ENCODE data around the gene BEX3. TPM values are rescaled to one million over a fixed set of nuclear protein-coding genes. Genes with fewer than 3 reads are reported as not detected.

BEX3 gene
- total RNA-seq, 4 donors from 2014 or later = 121 to 211 (median 202) TPM

- 89 to 100% methylated on average over 4 to 8 of the region's 8 CpGs for WGBS, 2 donors
- Histone ChIP-seq H3K9me3 (no peaks in the 10 kb centered on the region), H3K36me3 (no peaks in the 10 kb centered on the region), H3K27ac (no peak overlapping the region), H3K4me3 (no peak overlapping the region), H3K4me1 (no peaks in the 10 kb centered on the region), H3K27me3 (peaks cover 0 to 10% of the 10 kb centered on the region in 2 donors)
- no peak for TF ChIP-seq POLR2A (IDR thresholded peaks at IDR 0.05)
- TF ChIP-seq CTCF (IDR thresholded peaks at IDR 0.05) = no peak
- TF ChIP-seq EP300 (IDR thresholded peaks at IDR 0.05) = no peak
- DNase-seq (ENCODE audit: low spot score in 2 of 2) = no peak
Observed at GRCh38 chrX:103413705-103414387, 37.5 kb downstream of the BEX3 start.

- Histone ChIP-seq H3K27me3 (peaks cover 0 to 5% of the 10 kb centered on the region in 2 donors), H3K36me3 (no peaks in the 10 kb centered on the region), H3K4me3 (no peak overlapping the region), H3K27ac (no peak overlapping the region), H3K4me1 (no peaks in the 10 kb centered on the region), H3K9me3 (no peaks in the 10 kb centered on the region)
- DNase-seq (ENCODE audit: low spot score in 2 of 2) = no peak
- TF ChIP-seq CTCF (IDR thresholded peaks at IDR 0.05) = no peak
- TF ChIP-seq EP300 (IDR thresholded peaks at IDR 0.05) = no peak
- TF ChIP-seq POLR2A (IDR thresholded peaks at IDR 0.05) = no peak
- 83 to 89% methylated on average over 7 of the region's 7 CpGs for WGBS, 2 donors
Observed at GRCh38 chrX:103414561-103414960, 38.2 kb downstream of the BEX3 start.

GRCh38 chrX:103415068-103415467 is 38.7 kb downstream of the BEX3 start:
- H3K27ac ChIP-seq = no peak overlapping the region
- TF ChIP-seq CTCF (IDR thresholded peaks at IDR 0.05) (no peak), EP300 (IDR thresholded peaks at IDR 0.05) (no peak), POLR2A (IDR thresholded peaks at IDR 0.05) (no peak)
- DNase-seq (ENCODE audit: low spot score in 2 of 2) = no peak
- no peaks in the 10 kb centered on the region for H3K9me3 ChIP-seq
- H3K4me1 ChIP-seq = no peaks in the 10 kb centered on the region
- WGBS, 2 donors = 90% methylated on average over 6 of the region's 6 CpGs
- H3K4me3 ChIP-seq = no peak overlapping the region
- peaks cover 0 to 5% of the 10 kb centered on the region in 2 donors for H3K27me3 ChIP-seq
- H3K36me3 ChIP-seq = no peaks in the 10 kb centered on the region

DNA sequence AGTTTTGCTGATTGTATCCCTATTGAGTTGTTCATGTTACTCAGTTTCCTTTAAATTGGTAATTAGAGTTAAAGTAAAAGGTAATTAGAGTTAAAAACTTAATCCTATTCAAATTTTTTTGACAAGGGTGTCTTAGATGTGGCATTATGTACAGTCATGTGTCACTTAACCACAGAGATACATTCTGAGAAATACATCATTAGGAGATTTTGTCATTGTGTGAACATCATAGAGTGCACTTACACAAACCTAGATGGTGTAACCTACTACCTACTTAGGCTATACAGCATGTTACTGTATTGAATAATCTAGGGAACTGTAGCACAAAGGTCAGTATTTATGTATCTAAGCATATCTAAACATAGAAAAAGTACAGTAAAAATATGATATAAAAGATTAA is 39.2 kb downstream of the BEX3 start:
- Histone ChIP-seq H3K27me3 (peaks cover 0 to 5% of the 10 kb centered on the region in 2 donors), H3K4me3 (no peak overlapping the region), H3K9me3 (no peaks in the 10 kb centered on the region), H3K27ac (no peak overlapping the region), H3K36me3 (no peaks in the 10 kb centered on the region), H3K4me1 (no peaks in the 10 kb centered on the region)
- no peak for DNase-seq (ENCODE audit: low spot score in 2 of 2)
- TF ChIP-seq EP300 (IDR thresholded peaks at IDR 0.05) (no peak), CTCF (IDR thresholded peaks at IDR 0.05) (no peak), POLR2A (IDR thresholded peaks at IDR 0.05) (no peak)

DNA sequence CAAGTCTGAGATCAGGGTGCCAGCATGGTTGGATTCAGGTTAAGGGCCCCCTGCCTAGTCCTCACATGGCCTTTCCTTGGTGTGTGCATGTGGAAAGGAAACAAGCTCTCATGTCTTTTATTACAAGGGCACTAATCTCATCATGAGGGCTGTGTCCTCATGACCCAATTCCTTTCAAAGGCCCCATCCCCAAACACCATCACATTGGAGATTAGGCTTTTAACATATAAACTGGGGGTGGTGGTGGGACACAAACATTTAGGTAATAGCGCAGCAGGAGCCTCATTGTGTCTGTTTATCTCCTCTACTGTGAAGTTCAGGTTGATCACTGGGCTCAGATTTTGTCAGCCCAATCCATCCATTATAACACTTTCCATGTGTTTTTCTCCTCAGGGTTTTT is 41.0 kb downstream of the BEX3 start:
- no peaks in the 10 kb centered on the region for H3K9me3 ChIP-seq
- no peak for DNase-seq (ENCODE audit: low spot score in 2 of 2)
- no peak overlapping the region for H3K27ac ChIP-seq
- H3K27me3 ChIP-seq = peaks cover 0 to 5% of the 10 kb centered on the region in 2 donors
- no peak overlapping the region for H3K4me3 ChIP-seq
- TF ChIP-seq POLR2A (IDR thresholded peaks at IDR 0.05) (no peak), CTCF (IDR thresholded peaks at IDR 0.05) (no peak), EP300 (IDR thresholded peaks at IDR 0.05) (no peak)
- WGBS, 2 donors = 54 to 75% methylated on average over 1 of the region's 1 CpG
- H3K36me3 ChIP-seq = no peaks in the 10 kb centered on the region
- H3K4me1 ChIP-seq = no peaks in the 10 kb centered on the region
